H9 (cell line): Measurements from ENCODE around the gene SNPH. TPM values are rescaled to one million over a fixed set of nuclear protein-coding genes. Genes with fewer than 3 reads are reported as not detected.

ENCODE experiments used
- DNase-seq: peaks from one replicate; pipeline ENCODE4 v3.0.0-alpha.2; 2017
- H2AFZ ChIP-seq: one replicate; pipeline ENCODE4 v1.6.1; 2013; ENCODE audit warnings: mild to moderate bottlenecking, low read length, control low read depth, moderate library complexity
- H2AK5ac ChIP-seq: 2 replicates; pipeline ENCODE4 v1.6.1; 2013; ENCODE audit warnings: low read length, control low read depth, mixed read lengths; ENCODE audit not compliant: insufficient read length
- H2BK120ac ChIP-seq: one replicate; pipeline ENCODE4 v1.6.1; 2013; ENCODE audit warnings: low read depth, mild to moderate bottlenecking, low read length, control low read depth, inconsistent platforms; ENCODE audit not compliant: poor library complexity, severe bottlenecking
- H2BK12ac ChIP-seq: 2 replicates; pipeline ENCODE4 v1.6.1; 2013; ENCODE audit warnings: low read length, control low read depth, mixed read lengths, low read depth; ENCODE audit not compliant: insufficient read length
- H2BK15ac ChIP-seq: 2 replicates; pipeline ENCODE4 v1.6.1; 2013; ENCODE audit warnings: low read depth, low read length, control low read depth
- H2BK20ac ChIP-seq: one replicate; pipeline ENCODE4 v1.6.1; 2013; ENCODE audit warnings: low read depth, mild to moderate bottlenecking, low read length, control low read depth, inconsistent platforms; ENCODE audit not compliant: poor library complexity, severe bottlenecking
- H2BK5ac ChIP-seq: 2 replicates; pipeline ENCODE4 v1.6.1; 2013; ENCODE audit warnings: low read length, control low read depth, mixed read lengths; ENCODE audit not compliant: insufficient read length
- H3K14ac ChIP-seq: 2 replicates; pipeline ENCODE4 v1.6.1; 2013; ENCODE audit warnings: low read length, control low read depth; ENCODE audit not compliant: insufficient read depth
- H3K18ac ChIP-seq: 2 replicates; pipeline ENCODE4 v1.6.1; 2013; ENCODE audit warnings: low read depth, mild to moderate bottlenecking, mixed read lengths, low read length, control low read depth; ENCODE audit not compliant: insufficient read length
- H3K23ac ChIP-seq: 2 replicates; pipeline ENCODE4 v1.6.1; 2013; ENCODE audit warnings: low read length, control low read depth, mixed read lengths, low read depth; ENCODE audit not compliant: insufficient read length
- H3K23me2 ChIP-seq: 2 replicates; pipeline ENCODE4 v1.6.1; 2013; ENCODE audit warnings: low read depth, mild to moderate bottlenecking, mixed read lengths, low read length, control low read depth; ENCODE audit not compliant: insufficient read length, poor library complexity, severe bottlenecking
- H3K27ac ChIP-seq: 2 replicates; pipeline ENCODE4 v1.5.1; 2013; ENCODE audit warnings: low read length, control low read depth, mixed read lengths, low read depth; ENCODE audit not compliant: insufficient read length
- H3K27me3 ChIP-seq: 2 replicates; pipeline ENCODE4 v1.6.1; 2013; ENCODE audit warnings: low read length, control low read depth, inconsistent platforms; ENCODE audit not compliant: insufficient read depth
- H3K4ac ChIP-seq: 2 replicates; pipeline ENCODE4 v1.6.1; 2013; ENCODE audit warnings: low read depth, mild to moderate bottlenecking, control low read depth, inconsistent platforms, low read length, moderate library complexity
- H3K4me1 ChIP-seq: 2 replicates; pipeline ENCODE4 v1.6.1; 2013; ENCODE audit warnings: low read length, control low read depth, inconsistent platforms; ENCODE audit not compliant: insufficient read depth
- H3K4me2 ChIP-seq: 2 replicates; pipeline ENCODE4 v1.6.1; 2013; ENCODE audit warnings: low read length, control low read depth, mixed read lengths; ENCODE audit not compliant: insufficient read length, insufficient read depth
- H3K56ac ChIP-seq: 2 replicates; pipeline ENCODE4 v1.6.1; 2013; ENCODE audit warnings: low read depth, mild to moderate bottlenecking, mixed read lengths, low read length, control low read depth; ENCODE audit not compliant: insufficient read length
- H3K79me1 ChIP-seq: 2 replicates; pipeline ENCODE4 v1.6.1; 2013; ENCODE audit warnings: low read depth, mild to moderate bottlenecking, moderate library complexity, low read length, control low read depth, inconsistent platforms; ENCODE audit not compliant: insufficient read depth, poor library complexity, severe bottlenecking
- H3K79me2 ChIP-seq: 2 replicates; pipeline ENCODE4 v1.6.1; 2013; ENCODE audit warnings: low read length, control low read depth, inconsistent platforms; ENCODE audit not compliant: insufficient read depth
- H3K9ac ChIP-seq: 2 replicates; pipeline ENCODE4 v1.6.1; 2013; ENCODE audit warnings: low read length, control low read depth, mixed read lengths; ENCODE audit not compliant: insufficient read length; ENCODE audit errors: extremely low read depth
- H3K9me3 ChIP-seq: one replicate; pipeline ENCODE4 v1.6.1; 2013; ENCODE audit warnings: low read depth, low read length, inconsistent platforms; ENCODE audit not compliant: control insufficient read depth
- H3T11ph ChIP-seq: one replicate; pipeline ENCODE4 v1.6.1; 2013; ENCODE audit warnings: mild to moderate bottlenecking, low read length, control low read depth, inconsistent platforms
- H4K20me1 ChIP-seq: one replicate; pipeline ENCODE4 v1.6.1; 2013; ENCODE audit not compliant: control insufficient read depth, insufficient read length, insufficient read depth
- H4K5ac ChIP-seq: 2 replicates; pipeline ENCODE4 v1.6.1; 2013; ENCODE audit warnings: low read depth, mild to moderate bottlenecking, mixed read lengths, low read length, control low read depth; ENCODE audit not compliant: insufficient read length
- H4K8ac ChIP-seq: replicated peaks from 2 replicates; pipeline ENCODE4 v1.6.1; 2013; ENCODE audit warnings: low read length, control low read depth, mixed read lengths, low read depth; ENCODE audit not compliant: insufficient read length
- H4K91ac ChIP-seq: 2 replicates; pipeline ENCODE4 v1.6.1; 2013; ENCODE audit warnings: low read depth, mild to moderate bottlenecking, moderate library complexity, mixed read lengths, low read length, control low read depth; ENCODE audit not compliant: insufficient read length
- H3K27ac Mint-ChIP-seq, 3 experiments: 2 replicates in 2 of 3; 3 replicates in 1 of 3; pipeline ENCODE4 v1.8.0; 2020 to 2021; ENCODE audit warnings: mixed read lengths in 3 of 3, mild to moderate bottlenecking in 1 of 3, moderate library complexity in 1 of 3
- H3K27me3 Mint-ChIP-seq: 2 replicates; pipeline ENCODE4 v1.8.0; 2021; ENCODE audit warnings: low read depth, mild to moderate bottlenecking, moderate library complexity, mixed read lengths
- H3K36me3 Mint-ChIP-seq, 3 experiments: 2 replicates in 2 of 3; 3 replicates in 1 of 3; pipeline ENCODE4 v1.8.0; 2020 to 2021; ENCODE audit warnings: low read depth in 3 of 3, mixed read lengths in 3 of 3; ENCODE audit not compliant: insufficient read depth in 1 of 3
- H3K4me1 Mint-ChIP-seq, 2 experiments: 2 replicates each; pipeline ENCODE4 v1.8.0; 2020; ENCODE audit warnings: mixed read lengths in 2 of 2
- H3K4me3 Mint-ChIP-seq, 2 experiments: 2 replicates in 1 of 2; 3 replicates in 1 of 2; pipeline ENCODE4 v1.8.0; 2020 to 2021; ENCODE audit warnings: mild to moderate bottlenecking in 2 of 2, mixed read lengths in 2 of 2, moderate library complexity in 1 of 2
- H3K9me3 Mint-ChIP-seq, 2 experiments: 2 replicates in 1 of 2; 3 replicates in 1 of 2; pipeline ENCODE4 v1.8.0; 2020; ENCODE audit warnings: mild to moderate bottlenecking in 2 of 2, mixed read lengths in 2 of 2, moderate library complexity in 1 of 2
- WGBS: extraction: QIAGEN DNeasy Blood & Tissue Kit; methylation state at CpG from one replicate; pipeline ENCODE4 v1.1.7; 2013; ENCODE audit warnings: missing lambda C conversion rate, low lambda C conversion rate, mixed read lengths; ENCODE audit not compliant: insufficient read length; ENCODE audit errors: extremely low coverage; 5-methylcytosine and 5-hydroxymethylcytosine counted together
- total RNA-seq: library from RNA; stranded (reverse); gene quantifications from 2 replicates; pipeline ENCODE4 v1.2.1, GENCODE V29; 2021
- TF ChIP-seq, protein P1 (sequence below): fragments of 200-600 bp; sonication (generic); conservative IDR thresholded peaks from 3 replicates; pipeline ENCODE4 v1.8.0; 2021; ENCODE audit warnings: antibody characterized with exemption, mild to moderate bottlenecking

SNPH gene
- total RNA-seq, 1 experiment from 2014 or later, result 1.8 TPM

DNA sequence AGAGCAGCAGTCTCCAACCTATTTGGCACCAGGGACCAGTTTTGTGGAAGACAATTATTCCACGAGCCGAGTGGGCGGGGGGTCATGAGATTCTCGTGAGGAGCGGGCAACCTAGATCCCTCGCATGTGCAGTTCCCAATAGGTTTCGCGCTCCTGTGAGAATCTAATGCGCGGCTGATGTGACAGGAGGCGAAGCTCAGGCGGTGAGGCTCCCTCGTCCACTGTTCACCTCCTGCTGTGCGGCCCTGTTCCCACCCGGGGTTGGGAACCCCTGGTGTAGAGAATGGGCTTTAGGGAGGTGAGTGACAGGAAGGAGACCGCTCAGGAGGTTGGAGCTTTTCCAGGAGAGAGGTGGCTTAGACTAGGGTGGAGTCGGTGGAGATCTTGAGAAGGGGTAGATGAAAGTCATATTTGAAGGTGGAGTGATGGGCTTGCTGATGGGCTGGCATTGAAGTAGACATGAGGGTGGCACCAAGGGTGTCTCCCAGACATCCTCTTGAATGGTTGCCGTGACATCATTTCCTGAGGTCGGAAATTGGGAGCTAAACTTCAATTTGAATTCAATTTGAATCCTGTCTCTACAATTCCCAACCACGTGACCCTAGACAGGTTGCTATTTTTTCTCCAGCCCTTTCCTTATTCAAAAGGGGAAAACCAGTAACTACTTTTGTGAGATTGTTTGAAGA is 41.7 kb upstream of the SNPH start:
- Histone ChIP-seq H2BK120ac (no peak overlapping the region), H3K79me1 (no peaks in the 10 kb centered on the region), H2BK5ac (no peak overlapping the region), H3K23ac (no peak overlapping the region), H3K56ac (no peak overlapping the region), H2AFZ (no peak overlapping the region), H3K27ac (no peak overlapping the region), H3K79me2 (no peaks in the 10 kb centered on the region), H4K5ac (no peak overlapping the region), H4K8ac (no peak overlapping the region), H4K20me1 (peaks cover 3% of the 10 kb centered on the region), H3K4me2 (no peak overlapping the region), H2BK15ac (no peak overlapping the region), H3K27me3 (peaks cover 2% of the 10 kb centered on the region; the same call in 1 of the 2 replicates), H3K4ac (no peak overlapping the region), H4K91ac (no peak overlapping the region), H3T11ph (no peak overlapping the region), H2AK5ac (no peak overlapping the region), H3K14ac (no peak overlapping the region), H3K9me3 (no peaks in the 10 kb centered on the region), H2BK12ac (no peak overlapping the region), H3K23me2 (peaks cover 7% of the 10 kb centered on the region), H3K18ac (no peak overlapping the region), H2BK20ac (no peak overlapping the region), H3K9ac (no peak overlapping the region), H3K4me1 (no peaks in the 10 kb centered on the region)
- peaks cover 4 to 7% of the 10 kb centered on the region in 2 experiments for H3K4me1 Mint-ChIP-seq
- WGBS, result no CpG with 5 or more reads among the region's 20 CpGs
- H3K36me3 Mint-ChIP-seq, result no peaks in the 10 kb centered on the region; a peak in 1 of 7 replicates
- H3K4me3 Mint-ChIP-seq, result peak overlapping the region in 1 of 2 experiments; percentile 1; a peak in 2 of 5 replicates
- peaks cover 11 to 12% of the 10 kb centered on the region in 2 experiments; a peak in 4 of 5 replicates for H3K9me3 Mint-ChIP-seq
- TF ChIP-seq, protein P1, sequence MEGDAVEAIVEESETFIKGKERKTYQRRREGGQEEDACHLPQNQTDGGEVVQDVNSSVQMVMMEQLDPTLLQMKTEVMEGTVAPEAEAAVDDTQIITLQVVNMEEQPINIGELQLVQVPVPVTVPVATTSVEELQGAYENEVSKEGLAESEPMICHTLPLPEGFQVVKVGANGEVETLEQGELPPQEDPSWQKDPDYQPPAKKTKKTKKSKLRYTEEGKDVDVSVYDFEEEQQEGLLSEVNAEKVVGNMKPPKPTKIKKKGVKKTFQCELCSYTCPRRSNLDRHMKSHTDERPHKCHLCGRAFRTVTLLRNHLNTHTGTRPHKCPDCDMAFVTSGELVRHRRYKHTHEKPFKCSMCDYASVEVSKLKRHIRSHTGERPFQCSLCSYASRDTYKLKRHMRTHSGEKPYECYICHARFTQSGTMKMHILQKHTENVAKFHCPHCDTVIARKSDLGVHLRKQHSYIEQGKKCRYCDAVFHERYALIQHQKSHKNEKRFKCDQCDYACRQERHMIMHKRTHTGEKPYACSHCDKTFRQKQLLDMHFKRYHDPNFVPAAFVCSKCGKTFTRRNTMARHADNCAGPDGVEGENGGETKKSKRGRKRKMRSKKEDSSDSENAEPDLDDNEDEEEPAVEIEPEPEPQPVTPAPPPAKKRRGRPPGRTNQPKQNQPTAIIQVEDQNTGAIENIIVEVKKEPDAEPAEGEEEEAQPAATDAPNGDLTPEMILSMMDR, result no peak
- H3K27me3 Mint-ChIP-seq, result peaks cover 70% of the 10 kb centered on the region
- H3K27ac Mint-ChIP-seq, result no peak overlapping the region
- DNase-seq, result no peak
